Brain pericyte (primary cell): ENCODE results near the gene RNU6-9.
"Not testable (repeated sequence)": the region's sequence is repeated elsewhere in the genome, so short reads cannot be mapped to it uniquely, and the experiment has no call there.

Source experiments
- DNase-seq: peaks from one replicate; pipeline ENCODE4 v3.0.0-alpha.2; 2012; ENCODE audit warnings: low read depth, low spot score

Gene RNU6-9

DNA sequence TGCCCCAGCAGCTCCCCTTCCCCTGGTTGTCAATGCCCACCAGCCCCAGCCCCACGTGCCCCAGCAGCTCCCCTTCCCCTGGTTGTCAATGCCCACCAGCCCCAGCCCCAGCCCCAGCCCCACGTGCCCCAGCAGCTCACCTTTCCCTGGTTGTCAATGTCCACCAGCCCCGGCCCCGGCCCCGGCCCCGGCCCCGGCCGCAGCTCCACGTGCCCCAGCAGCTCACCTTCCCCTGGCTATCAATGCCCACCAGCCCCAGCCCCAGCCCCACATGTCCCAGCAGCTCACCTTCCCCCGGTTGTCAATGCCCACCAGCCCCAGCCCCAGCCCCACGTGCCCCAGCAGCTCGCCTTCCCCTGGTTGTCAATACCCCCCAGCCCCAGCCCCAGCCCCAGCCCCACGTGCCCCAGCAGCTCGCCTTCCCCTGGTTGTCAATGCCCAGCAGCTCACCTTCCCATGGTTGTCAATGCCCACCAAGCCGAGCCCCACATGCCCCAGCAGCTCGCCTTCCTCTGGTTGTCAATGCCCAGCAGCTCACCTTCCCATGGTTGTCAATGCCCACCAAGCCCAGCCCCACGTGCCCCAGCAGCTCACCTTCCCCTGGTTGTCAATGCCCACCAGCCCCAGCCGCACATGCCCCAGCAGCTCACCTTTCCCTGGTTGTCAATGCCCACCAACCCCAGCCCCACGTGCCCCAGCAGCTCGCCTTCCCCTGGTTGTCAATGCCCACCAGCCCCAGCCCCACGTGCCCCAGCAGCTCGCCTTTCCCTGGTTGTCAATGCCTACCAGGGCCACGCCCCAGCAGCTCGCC lies 14.3 kb upstream of the RNU6-9 start:
- DNase-seq = not testable (repeated sequence)

DNA sequence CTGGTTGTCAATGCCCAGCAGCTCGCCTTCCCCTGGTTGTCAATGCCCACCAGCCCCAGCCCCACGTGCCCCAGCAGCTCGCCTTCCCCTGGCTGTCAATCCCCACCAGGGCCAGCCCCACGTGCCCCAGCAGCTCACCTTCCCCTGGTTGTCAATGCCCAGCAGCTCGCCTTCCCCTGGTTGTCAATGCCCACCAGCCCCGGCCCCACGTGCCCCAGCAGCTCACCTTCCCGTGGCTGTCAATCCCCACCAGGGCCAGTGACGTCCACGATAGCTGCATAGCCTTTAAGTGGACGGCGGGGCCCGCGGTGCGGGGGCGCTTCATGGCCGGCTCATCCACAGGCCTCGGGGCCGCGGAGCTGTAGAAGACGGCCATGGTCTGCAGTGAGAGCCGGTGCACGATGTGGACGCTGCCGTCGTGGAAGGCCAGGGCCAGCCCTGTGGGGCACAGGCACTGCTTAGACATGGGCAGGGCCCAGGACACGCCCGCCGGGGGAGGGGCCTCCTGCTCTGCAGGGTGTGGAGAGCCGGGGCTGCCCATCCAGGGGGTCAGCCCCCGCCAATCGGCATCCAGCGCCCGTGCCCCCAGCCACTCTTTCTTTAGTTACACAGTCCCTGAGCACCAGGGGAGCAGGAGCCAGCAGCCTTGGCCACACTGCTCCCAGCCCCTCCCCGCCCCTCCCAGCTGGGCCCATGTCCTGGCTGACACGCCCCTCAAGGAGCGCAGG lies 13.4 kb upstream of the RNU6-9 start:
- no peak for DNase-seq

DNA sequence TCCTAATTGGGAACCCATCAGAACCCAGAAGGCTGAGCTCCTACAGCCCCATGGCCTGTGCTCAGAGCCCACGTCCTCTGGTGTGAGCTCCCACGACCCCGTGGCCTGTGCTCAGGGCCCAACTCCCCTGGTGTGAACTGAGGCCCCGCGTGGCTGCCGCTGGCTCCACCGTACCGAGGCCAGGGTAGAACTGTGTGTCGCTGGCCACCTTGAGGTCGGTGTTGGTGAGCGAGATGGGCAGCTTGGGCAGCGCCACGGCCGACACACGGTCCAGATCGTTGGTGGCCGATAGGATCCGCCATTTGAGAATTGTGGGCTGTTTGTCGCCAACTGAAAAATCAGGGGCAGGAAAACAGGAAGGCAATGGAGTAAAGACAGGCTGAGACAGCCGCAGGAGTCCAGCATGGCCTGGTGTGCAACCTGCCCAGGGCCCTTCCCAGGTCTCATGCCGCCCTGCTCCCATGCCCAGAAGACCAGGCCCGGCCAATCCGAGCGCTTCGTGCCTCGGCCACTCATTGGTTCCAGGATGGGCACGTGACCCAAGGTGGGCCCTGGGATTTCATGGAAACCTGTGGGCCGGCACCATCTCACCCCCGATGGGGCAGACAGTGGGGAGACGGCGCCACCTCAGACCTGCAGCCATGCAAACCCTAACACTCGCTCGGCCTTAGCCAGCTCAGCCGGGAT lies 11.8 kb upstream of the RNU6-9 start:
- no peak for DNase-seq

DNA sequence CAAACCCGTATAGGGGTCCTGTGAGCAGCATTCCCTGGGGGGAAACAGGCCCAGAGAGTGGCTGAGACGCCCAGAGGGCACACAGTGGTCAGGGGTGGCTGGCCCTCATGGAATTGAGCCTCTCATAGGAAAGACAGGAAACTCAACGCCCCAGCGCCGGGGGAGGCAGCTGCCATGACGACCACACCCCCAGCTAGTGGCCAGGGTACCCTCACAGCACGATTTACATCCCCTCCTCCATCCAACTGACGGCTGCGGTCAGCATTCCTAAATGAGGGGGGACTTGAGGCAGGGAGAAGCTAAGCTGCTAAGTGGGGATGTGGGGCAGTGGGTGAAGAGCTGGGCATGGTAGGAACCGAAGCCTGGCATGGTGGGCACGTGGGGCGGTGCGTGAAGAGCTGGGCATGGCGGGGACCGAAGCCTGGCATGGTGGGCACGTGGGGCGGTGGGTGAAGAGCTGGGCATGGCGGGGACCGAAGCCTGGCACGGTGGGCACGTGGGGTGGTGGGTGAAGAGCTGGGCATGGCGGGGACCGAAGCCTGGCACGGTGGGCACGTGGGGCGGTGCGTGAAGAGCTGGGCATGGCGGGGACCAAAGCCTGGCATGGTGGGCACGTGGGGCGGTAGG lies 10.3 kb upstream of the RNU6-9 start:
- no peak for DNase-seq

DNA sequence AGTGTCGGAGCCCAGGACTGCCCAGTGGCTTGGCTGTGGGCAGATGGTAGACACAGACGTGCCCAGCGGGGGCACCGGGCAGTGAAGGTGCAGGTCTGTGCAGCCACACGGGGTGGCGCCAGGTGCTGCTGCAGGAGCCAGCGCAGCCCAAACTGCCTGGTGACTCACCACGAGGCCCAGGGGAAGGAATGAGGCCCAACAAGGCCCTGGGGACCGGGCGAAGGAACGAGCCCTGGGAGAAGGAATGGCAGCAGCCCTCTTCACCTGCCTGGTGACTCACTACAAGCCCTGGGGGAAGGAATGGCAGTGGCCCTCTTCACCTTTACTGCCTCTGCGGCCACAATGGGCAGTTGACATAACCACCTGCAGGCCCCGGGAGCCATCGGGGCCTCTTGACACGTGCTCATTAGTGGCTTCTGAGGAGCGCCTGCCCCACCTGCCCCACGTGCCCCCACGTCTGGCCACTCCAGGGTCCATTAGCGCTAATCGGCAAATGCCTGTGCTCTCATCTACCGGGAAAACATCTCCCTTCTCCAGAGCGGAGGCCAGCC lies 9.5 kb upstream of the RNU6-9 start:
- DNase-seq = no peak

DNA sequence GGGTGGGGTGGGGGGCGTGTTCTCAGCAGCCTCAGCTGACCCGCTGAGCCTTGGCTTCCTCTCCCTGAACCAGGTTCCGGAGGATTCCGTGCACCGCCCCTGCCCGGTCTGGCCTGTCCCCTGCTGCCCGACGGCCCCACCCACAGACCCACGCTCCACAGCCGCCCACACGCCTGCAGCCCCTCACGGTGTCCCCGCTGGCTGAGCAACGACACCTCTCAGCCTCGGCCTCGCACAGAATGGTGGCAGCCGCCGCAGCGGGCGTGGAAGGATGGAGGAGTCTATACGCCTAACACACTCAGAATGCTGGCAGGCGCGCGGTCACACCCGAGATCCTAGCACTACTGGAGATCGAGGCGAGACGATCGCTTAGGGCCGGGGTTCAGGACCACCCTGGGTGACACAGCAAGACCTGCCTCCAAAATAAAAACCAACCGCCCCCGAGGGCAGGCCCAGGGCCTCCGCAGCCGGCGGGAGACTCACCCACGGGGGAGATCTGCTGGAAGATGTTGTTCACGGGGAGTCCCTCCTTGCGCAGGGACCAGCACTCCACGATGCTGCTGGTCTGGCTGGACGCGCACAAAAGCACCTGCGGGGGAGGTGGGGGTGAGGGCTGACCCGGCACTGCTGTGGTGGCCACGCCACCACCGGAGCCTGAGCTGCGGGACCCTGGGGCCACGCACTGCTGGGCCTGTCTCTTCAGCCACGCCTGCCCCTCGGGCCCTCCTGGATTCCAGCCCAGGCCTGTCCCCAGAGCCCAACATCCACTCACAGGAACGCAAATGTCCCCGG lies 8.7 kb upstream of the RNU6-9 start:
- no peak for DNase-seq

DNA sequence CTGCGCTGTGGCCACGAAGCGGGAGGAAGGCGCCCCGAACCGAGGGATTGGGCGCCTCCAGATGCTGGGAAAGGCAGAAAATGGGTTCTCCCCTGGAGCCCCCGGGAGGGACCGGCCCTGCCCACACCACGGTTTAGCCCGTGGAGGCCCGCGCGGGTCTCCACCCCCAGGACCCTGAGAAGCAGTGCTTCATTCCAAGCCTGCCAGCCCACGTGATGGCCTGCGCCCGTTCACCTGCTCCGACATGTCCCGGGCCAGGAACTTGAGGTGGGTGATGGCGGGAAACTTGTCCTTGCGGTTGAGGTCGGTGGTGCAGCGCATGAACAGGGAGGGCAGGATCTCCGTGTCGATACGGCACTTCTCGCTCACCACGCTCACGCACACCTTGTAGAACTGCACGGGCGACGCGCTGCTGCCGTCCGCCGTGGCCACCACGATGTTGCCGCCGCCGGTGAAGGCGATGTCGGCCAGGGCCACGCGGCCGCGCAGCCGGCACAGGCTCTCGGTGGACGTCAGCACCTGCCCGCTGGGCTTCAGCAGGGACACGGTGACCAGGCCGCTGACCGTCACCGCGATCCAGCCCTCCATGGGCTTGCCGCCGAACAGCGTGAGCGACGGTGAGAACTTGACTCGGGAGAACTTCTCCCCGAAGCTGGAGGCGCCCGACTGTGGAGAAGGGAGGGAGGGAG lies 7.6 kb upstream of the RNU6-9 start:
- no peak for DNase-seq

DNA sequence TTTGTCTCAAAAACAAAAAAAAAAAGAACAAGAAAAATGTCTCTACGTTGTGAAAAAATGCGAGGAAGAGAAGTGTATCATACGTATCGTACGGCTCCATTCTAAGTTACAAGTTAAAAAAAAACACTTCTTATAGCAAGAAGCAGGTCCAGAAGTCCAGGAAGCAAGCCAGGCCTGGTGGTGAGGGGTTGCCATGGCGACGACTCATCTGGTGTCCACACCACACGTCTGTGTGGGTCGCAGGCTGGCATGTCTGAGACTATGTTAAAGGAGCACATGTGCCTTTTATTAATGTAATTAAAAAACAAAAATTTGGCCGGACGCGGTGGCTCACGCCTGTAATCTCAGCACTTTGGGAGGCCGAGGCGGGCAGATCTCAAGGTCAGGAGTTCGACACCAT lies 6.2 kb upstream of the RNU6-9 start:
- no peak for DNase-seq

DNA sequence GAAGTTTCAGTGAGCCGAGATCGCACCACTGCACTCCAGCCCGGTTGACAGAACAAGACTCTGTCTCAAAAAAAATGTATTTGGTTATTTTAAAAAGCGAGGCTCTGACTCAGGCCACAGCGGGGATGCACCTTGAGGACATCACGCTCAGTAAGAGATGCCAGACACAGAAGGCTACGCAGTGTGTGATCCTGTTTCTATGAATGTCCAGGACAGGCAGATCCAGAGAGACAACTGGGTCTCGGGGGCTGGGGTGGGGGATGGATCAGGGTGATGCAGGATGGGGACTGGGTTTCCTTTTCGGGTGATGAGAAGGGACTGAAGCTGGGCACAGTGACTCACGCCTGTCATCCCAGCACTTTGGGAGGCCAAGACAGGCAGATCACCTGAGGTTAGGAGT lies 5.7 kb upstream of the RNU6-9 start:
- no peak for DNase-seq

DNA sequence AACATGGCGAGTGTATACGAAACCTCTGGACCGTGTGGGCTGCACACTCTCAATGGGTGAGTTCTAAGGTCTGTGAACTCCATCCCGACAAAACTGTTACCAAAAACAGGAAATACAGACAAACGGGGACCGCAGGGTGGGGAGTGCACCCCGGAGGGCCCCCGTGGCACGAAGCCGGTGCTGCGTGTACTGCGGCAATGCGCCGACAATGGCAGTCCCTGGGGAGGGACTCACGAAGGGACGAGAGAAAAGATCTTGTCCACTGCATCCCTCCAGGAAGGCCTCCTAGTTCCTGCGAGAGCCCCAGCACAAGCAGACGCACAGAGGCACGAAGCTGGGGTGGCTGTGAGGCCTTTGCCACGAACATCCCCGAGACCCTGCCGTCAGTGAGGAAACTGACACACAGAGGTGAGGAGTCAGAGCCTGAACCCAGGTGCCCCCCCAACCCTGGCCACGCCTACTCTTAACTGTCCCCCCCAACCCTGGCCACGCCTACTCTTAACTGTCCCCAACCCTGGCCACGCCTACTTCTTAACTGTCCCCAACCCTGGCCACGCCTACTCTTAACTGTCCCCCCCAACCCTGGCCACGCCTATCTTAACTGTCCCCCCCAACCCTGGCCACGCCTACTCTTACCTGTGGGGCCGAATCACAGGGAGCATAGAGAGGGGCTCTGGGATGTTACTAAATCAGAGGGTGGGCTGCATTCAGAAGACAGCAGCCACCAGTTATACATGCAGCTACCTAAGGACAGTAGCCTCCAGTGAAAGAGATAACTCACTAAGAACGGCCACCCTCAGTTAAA lies 4.5 kb upstream of the RNU6-9 start:
- no peak for DNase-seq

DNA sequence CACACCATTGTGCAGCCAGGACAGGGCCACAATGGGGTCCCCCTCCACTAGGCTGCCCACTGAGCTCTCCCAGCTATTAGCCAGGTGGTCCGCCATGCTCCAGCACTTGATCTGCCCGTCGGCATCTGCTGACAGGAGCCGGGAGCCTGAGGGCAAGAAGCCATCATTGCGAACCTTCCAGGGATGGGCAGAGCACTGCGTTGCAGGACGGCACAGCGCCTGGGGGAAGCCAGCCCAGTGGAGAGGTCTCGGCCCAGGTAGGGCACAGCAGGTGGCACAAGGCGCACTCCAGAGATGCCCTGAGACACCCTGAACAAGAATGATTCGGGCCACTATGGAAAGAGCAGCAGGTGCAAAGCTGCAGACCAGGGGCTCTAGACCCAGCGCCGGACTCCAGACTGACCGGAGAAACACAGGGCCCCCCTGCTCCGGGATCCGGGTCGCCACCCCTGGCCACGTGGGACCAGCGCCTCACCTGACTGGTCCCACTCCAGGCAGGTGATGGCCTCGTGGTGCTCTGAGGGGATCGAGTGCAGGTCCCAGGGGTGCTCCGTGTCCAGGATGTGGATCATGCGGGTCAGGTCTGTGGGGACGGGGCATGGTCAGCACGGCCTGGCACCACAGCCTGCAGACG lies 3.5 kb upstream of the RNU6-9 start:
- DNase-seq = no peak

DNA sequence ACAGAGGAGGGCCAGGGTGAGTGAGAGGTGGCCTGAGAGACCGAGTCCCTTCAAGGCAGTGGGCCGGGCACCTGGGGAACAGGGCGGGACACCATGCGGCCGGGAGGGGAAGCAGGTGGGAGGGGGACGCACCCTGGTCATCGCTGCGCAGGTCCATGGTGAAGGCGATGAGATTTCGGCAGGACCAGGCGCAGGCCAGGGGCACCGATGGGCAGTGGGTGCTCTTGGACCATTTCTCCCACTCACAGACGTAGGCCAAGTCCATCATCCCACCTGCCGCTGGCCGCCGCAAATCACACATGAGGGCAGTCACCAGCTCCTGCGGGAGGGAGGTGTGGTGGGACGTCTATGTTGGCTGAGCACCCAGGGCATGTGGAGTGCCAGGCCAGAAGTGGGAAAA lies 2.5 kb upstream of the RNU6-9 start:
- DNase-seq = no peak

DNA sequence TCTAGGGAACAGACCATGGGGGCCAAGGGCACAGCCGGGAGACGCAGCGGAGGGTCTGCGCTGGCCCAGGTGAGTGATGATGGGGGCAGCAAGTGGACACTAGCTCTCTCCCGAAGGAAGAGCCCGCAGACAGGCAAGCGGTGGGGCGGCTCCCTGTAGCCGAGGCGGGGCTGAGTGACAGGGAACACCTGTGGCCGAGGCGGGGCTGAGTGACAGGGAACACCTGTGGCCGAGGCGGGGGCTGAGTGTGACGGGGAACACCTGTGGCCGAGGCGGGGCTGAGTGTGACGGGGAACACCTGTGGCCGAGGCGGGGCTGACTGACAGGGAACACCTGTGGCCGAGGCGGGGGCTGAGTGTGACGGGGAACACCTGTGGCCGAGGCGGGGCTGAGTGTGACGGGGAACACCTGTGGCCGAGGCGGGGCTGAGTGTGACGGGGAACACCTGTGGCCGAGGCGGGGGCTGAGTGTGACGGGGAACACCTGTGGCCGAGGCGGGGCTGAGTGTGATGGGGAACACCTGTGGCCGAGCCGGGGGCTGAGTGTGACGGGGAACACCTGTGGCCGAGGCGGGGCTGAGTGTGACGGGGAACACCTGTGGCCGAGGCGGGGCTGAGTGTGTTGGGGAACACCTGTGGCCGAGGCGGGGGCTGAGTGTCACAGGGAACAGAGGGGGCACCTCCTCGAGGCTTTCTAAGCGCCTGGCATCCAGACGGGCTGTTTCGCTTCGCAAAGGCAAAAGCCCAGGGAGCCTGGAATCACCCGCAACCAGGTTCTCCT lies 1.7 kb upstream of the RNU6-9 start:
- DNase-seq = not testable (repeated sequence)

DNA sequence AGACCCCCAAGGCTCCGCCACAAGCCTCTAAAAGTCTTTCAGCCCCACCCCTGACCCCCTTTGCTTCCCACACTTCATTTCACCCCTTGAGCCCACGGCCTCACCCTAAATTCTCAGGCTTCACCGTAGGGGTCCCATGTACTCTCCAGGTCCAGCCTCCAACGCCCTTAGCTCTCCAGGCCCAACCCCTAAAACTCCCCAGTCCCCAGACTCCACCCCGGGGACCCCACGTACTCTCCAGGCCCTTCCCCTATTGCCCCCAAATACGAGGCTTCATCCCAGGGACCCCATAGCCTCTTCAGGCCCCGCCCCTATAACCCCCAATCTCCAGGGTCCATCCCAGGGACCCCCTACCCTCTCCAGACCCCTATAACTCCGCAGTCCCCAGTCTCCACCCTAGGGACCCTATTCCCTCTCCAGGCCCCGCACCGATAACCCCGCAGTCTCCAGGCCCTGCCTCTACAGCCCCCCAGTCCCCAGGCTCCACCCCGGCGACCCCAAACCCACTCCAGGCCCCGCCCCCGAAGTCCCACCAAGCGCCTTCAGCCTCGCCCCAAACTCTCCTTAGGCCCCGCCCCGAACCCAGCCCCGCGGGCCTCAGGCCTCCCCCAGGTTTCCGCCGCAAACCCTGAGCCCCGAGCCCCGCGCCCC lies 916 bp upstream of the RNU6-9 start:
- no peak for DNase-seq

DNA sequence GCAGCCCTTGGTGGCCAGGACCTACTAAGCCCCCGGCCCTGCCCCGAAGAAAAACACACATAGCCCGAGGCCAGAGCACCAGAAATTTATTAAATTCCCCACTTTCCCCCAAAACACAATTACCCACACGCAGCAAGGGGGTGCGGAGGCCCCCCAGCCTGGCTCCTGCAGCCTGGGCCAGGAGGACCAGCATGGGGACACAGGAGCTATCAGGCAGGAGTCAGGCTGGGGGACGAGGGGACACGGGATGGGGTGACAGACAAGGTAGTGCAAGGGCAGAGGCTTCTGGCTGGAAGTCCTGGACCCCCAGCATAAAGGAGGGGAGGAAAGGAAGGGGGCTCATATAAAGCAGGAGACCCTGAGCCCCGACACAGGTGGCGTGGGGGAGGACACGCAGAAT lies 3.1 kb downstream of the RNU6-9 start:
- no peak for DNase-seq

DNA sequence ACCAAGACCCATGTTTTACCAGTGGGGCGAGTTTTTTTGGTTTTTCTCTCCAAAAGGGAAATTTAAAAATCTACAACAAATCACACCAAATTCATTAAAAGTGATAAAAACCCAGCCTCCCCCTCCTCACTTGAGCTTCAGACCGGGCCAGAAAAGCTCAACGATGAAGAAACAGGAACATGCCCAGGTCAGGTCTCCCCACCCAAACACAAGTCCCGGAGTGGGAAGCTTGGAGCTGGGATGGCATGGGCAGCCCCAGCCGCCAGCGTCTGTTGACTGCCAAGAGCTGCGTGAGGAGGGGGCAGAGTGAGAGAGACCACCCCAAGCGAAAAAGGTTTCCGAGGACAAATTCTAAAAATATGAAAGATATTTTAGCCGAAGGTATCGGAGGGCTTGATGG lies 3.7 kb downstream of the RNU6-9 start:
- DNase-seq = no peak

DNA sequence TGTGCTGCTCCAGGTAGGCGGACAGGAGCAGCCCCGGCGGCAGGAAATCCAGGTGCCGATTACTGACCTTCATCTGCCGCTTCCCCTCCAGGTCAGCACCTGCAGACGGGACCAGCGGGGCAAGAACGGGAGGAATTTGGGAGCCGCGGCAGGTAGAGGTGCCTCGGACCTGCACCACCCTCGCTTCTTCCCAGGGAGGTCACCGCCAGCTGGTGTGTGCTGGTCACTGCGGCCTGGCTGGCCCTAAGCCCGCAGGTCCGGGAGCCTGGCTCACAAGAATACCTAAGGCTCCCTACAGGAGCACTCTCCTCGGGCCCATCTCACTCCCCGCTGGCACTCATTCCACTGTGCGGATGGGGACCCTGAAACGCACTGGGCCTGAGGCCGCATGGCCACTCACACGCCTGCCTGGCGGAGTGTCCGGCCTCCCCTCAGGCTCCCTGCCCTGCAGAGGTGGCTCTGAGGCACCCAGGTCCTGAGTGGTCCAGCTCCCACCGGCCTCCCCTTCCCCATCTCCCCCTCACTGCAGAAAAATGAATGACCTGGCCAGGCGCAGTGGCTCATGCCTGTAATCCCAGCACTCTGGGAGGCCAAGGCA lies 4.3 kb downstream of the RNU6-9 start:
- DNase-seq = no peak
